Measurements from ENCODE around the gene FGD4.

The FGD4 gene

DNA sequence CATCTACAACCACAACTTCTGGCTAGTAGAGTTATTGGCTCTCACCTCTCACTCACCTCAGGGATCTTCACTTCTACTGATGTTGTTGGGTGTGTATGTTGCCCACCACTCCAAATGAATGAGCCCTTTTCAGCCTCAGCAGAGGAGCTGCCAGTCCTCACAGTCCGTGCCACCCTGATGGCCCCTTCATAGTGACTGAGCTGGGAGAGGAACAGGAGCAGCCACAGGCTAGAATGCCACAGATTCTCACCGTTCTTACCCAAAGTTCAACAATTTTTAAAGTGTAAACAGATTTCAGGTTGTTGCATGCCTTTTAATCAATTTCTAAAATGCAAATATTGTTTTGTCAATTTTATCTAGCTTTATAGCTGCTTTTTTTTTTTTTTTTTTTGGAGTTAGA is 205.2 kb downstream of the FGD4 start:
- no peak for ATAC-seq (ENCODE audit: insufficient read depth, low read depth)

DNA sequence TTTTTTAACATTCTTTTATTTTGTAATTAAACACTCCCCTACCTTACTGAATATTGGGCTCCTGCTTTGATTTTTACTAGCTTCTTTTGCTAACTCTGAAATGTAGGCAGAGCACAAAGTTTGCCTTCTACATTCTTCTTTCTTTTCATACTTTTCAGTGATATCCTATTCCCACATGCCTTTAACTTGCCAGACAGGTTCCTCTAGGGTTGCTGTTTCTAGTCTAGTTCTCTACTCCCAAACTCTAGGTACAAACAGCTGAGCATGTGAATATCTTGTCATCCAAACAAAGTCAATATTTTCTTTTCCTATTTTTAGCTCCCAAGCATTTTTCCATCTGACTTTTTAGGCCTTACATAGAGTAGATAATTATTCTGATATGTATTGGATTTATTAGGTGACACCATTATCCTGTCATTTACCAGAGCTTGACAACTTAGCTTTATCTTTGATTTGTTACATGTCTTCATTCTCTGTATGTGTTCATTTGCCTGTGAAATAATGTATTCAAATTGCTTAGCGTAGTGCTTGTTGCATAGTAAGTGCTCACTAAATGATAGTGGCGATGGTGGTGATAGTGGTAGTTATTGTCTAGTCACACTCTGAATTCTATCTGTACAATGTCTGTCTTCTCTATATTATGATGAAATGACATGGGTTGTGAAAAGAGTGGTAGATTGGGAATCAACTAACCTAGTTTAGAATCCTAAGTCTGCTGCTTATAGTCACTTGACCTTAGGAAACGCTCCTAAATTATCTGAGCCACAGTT is 206.2 kb downstream of the FGD4 start:
- Histone ChIP-seq H3K79me2 (ENCODE audit: insufficient read depth, low read length) (no peaks in the 10 kb centered on the region), H2AFZ (ENCODE audit: low read depth, low read length) (no peak overlapping the region), H3K36me3 (ENCODE audit: insufficient read depth, low read length) (no peaks in the 10 kb centered on the region), H3K27ac (ENCODE audit: low read length) (no peak overlapping the region), H3K9ac (ENCODE audit: low read depth, low read length) (no peak overlapping the region), H3K4me2 (ENCODE audit: insufficient read depth, low read length) (no peak overlapping the region), H3K4me1 (ENCODE audit: insufficient read depth, low read length) (no peaks in the 10 kb centered on the region), H3K27me3 (ENCODE audit: insufficient read depth, low read length, poor library complexity) (no peaks in the 10 kb centered on the region), H3K4me3 (ENCODE audit: low read depth in 1 of 2, low read length in 2 of 2) (no peak overlapping the region), H4K20me1 (ENCODE audit: insufficient read depth, low read length) (no peaks in the 10 kb centered on the region), H3K9me3 (ENCODE audit: insufficient read depth, low read length, severe bottlenecking) (no peaks in the 10 kb centered on the region)
- DNase-seq (no peak), ATAC-seq (ENCODE audit: insufficient read depth, low read depth) (no peak)
- TF ChIP-seq, protein P1, sequence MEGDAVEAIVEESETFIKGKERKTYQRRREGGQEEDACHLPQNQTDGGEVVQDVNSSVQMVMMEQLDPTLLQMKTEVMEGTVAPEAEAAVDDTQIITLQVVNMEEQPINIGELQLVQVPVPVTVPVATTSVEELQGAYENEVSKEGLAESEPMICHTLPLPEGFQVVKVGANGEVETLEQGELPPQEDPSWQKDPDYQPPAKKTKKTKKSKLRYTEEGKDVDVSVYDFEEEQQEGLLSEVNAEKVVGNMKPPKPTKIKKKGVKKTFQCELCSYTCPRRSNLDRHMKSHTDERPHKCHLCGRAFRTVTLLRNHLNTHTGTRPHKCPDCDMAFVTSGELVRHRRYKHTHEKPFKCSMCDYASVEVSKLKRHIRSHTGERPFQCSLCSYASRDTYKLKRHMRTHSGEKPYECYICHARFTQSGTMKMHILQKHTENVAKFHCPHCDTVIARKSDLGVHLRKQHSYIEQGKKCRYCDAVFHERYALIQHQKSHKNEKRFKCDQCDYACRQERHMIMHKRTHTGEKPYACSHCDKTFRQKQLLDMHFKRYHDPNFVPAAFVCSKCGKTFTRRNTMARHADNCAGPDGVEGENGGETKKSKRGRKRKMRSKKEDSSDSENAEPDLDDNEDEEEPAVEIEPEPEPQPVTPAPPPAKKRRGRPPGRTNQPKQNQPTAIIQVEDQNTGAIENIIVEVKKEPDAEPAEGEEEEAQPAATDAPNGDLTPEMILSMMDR (IDR thresholded peaks at IDR 0.05; ENCODE audit: borderline replicate concordance, extremely low read depth, low read length, poor library complexity, severe bottlenecking), result no peak
- no peak for TF ChIP-seq EZH2 (IDR thresholded peaks at IDR 0.05; ENCODE audit: borderline replicate concordance, low read depth, low read length, severe bottlenecking)

More for the DNA sequence above, 205.2 kb downstream of the FGD4 start:
- Histone ChIP-seq H3K27me3 (ENCODE audit: insufficient read depth, low read length, poor library complexity) (no peaks in the 10 kb centered on the region), H3K36me3 (ENCODE audit: insufficient read depth, low read length) (no peaks in the 10 kb centered on the region), H3K27ac (ENCODE audit: low read length) (no peak overlapping the region), H3K79me2 (ENCODE audit: insufficient read depth, low read length) (no peaks in the 10 kb centered on the region), H2AFZ (ENCODE audit: low read depth, low read length) (no peak overlapping the region), H3K4me1 (ENCODE audit: insufficient read depth, low read length) (no peaks in the 10 kb centered on the region), H3K4me3 (ENCODE audit: low read depth in 1 of 2, low read length in 2 of 2) (no peak overlapping the region), H3K9ac (ENCODE audit: low read depth, low read length) (no peak overlapping the region), H3K9me3 (ENCODE audit: insufficient read depth, low read length, severe bottlenecking) (no peaks in the 10 kb centered on the region), H3K4me2 (ENCODE audit: insufficient read depth, low read length) (no peak overlapping the region), H4K20me1 (ENCODE audit: insufficient read depth, low read length) (no peaks in the 10 kb centered on the region)
- no peak for DNase-seq
- TF ChIP-seq, protein P1 (IDR thresholded peaks at IDR 0.05; ENCODE audit: borderline replicate concordance, extremely low read depth, low read length, poor library complexity, severe bottlenecking), result no peak
- TF ChIP-seq EZH2 (IDR thresholded peaks at IDR 0.05; ENCODE audit: borderline replicate concordance, low read depth, low read length, severe bottlenecking), result no peak

DNA sequence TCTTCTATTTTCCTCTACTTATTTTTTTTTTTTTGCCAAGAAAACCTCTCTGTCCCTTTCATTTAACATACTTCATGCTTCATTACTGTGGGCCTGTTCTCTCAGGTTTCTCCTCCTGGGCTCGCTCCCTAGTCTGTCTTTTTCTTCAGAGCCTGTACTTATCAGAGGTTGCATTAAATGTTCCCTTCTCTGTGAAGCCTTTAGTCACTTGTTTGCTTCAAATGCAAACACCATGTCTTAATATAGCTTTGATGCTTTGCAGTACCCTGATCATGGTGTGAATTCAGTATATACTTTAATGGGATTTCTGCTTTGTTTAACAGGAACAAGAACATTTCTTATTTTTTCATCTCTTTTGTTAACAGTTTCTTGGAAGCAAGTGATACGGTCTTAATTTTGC is 207.1 kb downstream of the FGD4 start:
- TF ChIP-seq, protein P1 (IDR thresholded peaks at IDR 0.05; ENCODE audit: borderline replicate concordance, extremely low read depth, low read length, poor library complexity, severe bottlenecking), result no peak
- TF ChIP-seq EZH2 (IDR thresholded peaks at IDR 0.05; ENCODE audit: borderline replicate concordance, low read depth, low read length, severe bottlenecking), result no peak
- H3K9ac ChIP-seq (ENCODE audit: low read depth, low read length), result no peak overlapping the region
- DNase-seq (no peak), ATAC-seq (ENCODE audit: insufficient read depth, low read depth) (no peak)
- H3K4me3 ChIP-seq (ENCODE audit: low read depth in 1 of 2, low read length in 2 of 2), result no peak overlapping the region
- H4K20me1 ChIP-seq (ENCODE audit: insufficient read depth, low read length), result no peaks in the 10 kb centered on the region
- H3K36me3 ChIP-seq (ENCODE audit: insufficient read depth, low read length), result no peaks in the 10 kb centered on the region
- no peak overlapping the region for H2AFZ ChIP-seq (ENCODE audit: low read depth, low read length)
- no peaks in the 10 kb centered on the region for H3K27me3 ChIP-seq (ENCODE audit: insufficient read depth, low read length, poor library complexity)
- H3K79me2 ChIP-seq (ENCODE audit: insufficient read depth, low read length), result no peaks in the 10 kb centered on the region
- H3K4me2 ChIP-seq (ENCODE audit: insufficient read depth, low read length), result no peak overlapping the region
- H3K27ac ChIP-seq (ENCODE audit: low read length), result no peak overlapping the region
- no peaks in the 10 kb centered on the region for H3K9me3 ChIP-seq (ENCODE audit: insufficient read depth, low read length, severe bottlenecking)
- H3K4me1 ChIP-seq (ENCODE audit: insufficient read depth, low read length), result no peaks in the 10 kb centered on the region
